ENCODE data around the gene DOCK2.

Gene DOCK2

DNA sequence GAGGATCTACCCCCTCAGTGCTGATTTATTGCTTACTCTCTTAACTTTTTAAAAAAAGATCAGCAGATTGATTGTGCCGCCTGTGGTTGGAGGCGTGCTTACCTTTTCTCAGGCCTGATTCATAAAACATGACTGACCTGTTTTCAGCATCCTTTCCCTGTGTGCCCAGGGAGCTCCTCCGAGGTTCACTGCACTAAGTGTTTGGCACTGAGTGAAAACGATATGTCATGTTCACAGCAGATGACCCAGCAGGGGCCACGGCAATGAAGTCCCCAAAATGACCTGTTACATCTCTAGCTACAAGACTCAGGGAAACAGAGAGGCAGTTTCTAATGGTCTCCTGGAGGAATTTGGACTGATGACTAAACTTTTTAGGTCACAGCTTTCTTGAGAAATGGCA is 273.3 kb downstream of the DOCK2 start:
- DNase-seq = no peak

DNA sequence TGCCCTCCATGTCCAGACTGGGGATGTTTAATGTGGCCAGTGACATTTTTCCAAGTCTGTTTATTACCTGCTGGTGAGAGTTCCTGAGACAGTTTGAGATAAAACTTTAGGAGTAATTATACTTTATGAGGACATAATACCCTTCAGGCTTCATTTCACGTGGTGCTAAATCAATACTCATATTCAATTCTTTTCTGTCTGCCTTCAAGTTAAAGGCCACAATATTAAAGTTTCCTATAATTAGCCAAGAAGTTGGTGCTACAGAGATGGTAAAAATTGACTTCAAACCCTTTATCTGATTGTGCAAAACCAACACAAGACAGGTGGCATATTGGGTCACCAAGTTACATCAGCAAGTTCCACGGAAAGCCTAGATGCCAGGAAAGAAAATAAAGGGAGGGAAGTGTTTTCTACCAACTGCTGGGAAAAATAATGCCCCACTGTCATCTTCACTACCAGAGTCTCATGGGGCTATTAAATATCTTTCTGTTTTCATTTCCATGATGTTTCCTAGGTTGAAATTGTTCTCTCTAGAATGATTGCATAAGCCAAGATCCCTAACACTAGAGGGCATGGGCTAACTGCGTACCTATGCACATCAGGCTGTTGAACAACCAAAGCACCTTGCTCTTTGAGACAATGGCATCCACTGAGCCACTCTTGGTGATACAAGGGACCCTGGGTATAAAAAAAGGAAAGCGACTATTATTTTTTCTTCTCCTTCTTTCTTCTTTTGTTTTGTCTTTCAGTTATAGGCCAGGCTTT is 274.6 kb downstream of the DOCK2 start:
- no peak for DNase-seq

DNA sequence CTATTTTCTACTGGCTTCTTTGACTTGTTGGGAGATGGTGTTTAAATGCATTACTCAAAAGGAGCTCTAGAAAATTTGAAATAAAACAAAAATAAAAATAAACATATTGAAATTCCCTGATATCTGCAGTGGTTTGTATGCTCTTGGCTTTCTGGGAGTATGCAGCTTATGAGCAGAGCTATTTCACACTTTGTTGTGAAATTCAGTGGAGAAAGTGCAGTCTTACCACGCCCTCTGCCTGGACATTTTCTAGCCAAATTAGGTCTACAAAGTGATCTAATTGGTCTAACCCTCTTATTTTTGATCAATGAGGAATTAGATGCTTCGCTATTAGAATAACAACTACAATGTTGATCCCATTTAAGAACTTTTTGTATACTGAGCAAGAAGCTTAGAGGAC is 276.4 kb downstream of the DOCK2 start:
- DNase-seq = no peak

DNA sequence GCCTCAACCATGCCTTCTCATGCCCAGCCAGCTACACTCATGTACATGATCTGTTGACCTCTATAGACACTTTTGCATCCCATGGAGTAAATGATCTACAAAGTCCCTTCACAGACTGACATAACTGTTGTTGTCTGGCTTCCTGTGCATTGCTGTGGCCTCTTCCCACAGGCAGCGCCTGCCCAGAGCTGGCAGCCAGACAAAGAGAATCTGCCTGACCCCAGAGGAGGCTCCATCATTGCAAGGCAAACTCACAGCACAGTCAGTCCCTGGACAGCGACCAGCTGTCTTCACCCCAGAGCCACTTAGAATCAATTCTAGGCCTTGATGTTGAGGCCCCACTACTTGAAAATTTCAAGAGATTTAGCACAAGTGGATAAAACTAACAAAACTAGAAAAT is 277.7 kb downstream of the DOCK2 start:
- no peak for DNase-seq

DNA sequence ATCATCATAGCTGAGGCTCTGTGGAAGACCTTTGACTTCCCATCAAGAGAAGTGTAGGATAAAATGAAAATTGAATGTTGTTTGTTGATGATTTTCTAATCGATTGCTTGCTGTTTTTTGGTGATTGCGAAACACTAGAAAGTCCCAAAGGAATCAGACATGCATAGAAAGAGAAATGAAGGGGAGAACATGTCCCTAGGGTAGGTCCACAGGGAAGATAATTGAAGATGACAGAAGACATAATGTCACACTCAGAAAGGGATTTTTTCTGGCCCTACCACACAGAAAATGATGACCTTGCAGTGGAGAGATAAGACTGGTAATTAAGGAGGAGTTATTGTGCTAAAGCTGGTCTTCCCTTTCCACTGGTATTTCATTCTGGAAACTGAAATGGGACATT is 280.4 kb downstream of the DOCK2 start:
- no peak for DNase-seq

DNA sequence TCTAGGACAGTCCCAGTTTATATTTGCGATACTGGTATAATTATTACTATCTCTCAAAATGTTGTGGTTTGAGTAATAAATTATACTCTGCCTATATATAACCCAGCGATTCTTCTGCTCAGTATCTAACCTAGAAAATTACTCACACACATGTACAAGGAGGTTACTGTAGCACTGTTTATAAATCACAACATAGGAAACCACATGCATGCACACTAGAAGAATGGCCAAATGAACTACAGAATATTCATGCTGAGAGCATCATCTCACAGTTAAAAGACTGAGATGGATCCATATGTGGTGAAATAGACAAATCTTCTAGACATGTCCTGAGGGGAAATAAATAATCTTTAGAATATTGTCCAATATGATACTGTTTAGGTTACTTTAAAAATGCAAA is 281.2 kb downstream of the DOCK2 start:
- no peak for DNase-seq

DNA sequence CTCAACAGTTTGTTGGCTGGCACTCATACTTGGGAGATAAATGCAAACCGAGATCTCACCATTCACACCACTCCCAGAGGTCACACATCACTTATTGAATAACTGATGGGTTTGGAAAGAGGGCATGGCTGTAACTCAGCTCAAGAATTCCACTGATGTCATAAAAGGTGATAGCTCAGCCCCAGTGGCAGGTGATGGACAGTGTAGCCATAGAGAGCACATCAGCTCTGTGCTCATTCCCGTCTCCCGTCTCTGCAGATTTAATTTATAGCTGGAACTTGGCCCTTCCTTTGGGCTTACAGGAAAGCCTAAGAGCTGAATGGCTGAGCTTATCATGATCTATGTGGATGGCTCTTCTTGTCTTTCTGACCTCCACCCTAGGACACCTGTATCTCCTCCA is 283.4 kb downstream of the DOCK2 start:
- DNase-seq = no peak

DNA sequence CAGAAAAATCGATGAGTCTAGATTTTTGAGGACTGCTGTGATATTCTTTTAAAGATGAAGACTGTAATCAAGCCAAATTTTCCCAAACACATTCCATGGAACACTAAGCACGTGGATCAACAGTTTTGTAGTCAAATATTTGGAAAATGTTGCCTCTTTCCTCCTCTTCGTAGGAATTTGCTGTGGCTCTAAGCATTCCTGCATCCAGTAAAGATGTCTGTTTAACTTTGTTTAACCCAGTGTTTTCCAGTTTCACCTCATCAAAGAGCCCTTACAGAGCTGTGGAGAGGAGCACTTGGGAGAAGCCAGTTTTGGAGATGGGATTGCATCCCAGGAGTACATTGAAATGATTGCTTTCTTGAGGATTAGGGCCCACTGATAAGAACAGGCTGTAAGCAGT is 284.3 kb downstream of the DOCK2 start:
- no peak for DNase-seq

DNA sequence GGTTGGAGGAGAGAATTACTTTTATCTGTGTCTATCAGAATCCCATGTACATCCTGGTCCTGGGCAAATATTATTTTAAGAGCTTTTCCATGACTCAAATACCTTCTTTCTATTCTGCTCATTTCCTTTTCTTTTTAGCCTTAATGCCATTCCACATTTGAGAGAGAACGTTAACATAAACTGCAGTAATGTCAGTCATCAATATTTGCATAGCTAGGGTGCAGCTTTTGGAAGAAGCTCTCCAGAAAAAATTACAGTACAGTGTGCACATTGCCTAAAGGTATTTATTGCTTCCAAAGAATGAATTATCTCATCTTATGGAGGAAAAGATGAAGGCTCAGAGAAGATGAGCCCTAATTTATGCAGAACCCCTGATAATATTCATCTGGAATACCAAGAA is 284.9 kb downstream of the DOCK2 start:
- no peak for DNase-seq

DNA sequence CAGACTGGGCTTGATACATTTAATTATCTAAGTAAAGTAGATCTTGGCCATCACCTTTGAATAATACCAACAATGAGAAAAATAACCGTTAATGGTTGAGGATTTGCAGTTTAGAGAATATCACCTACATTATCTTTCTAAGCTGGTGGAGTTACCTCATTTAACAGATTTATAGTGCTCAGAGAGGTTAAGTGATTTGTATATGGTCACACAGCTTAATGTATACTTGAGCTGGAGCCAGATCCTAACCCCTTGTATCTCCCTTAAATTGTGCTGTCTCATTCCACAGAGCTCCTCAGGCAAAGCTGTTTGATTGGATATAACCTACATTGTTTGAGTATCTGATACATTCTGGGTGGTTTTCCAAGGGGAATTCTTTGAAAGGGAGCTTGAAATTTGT is 285.4 kb downstream of the DOCK2 start:
- no peak for DNase-seq

DNA sequence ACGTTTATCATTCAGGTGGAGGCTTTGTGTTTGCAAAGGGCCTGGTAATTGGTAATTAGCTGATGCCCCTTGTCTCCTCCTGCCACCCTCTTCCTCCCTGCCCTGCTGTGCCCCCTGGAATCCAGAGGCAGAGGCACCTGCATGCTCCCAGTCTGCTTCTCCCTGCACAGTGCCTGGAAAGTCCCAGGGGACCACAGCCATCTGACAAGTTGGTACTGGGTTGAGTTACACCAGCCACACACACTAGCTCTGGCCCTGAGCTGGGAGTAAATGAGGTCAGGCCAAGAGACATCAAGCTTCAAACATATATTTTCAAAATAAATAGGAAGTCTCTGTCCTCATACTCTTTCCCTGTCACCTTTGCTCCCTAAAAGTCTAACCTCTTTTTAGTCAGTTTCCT is 286.9 kb downstream of the DOCK2 start:
- no peak for DNase-seq

DNA sequence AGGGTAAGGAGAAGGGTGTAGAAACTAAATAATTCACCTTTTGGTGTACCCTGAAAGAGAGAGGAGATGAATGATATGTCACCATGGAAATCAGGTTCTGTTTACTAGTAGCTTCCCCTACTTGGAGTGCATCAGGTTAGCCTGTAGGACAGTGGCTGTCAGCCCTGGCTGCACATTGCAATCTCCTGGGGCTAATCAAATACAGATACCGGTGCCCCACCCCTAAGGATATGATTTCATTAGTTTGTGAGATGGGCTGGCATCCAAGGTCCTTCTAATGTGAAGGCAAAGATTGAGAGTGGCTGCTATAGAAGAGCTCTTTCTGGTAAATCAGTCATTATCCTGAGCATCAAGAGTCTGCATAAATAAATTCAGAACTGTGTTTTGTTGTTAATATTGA is 296.1 kb downstream of the DOCK2 start:
- DNase-seq = no peak

DNA sequence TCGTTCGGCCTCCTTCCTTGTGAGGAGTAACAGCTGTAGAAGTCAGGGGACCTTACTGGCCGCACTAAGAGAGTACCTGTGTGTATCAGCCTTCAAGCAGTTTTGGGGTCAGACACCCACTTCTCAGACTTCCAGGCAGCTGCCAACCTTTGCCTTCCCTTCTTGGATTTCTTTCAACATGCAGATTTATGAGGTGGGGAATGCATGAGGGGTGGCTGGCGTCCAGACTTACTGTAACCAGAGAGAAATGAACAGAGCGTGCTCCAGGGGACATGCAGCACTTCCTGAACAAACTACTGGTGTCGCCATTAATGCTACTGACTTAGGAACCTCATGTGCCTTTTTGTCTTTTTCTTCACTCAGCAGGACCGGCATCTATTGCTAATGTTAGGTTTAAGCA is 296.5 kb downstream of the DOCK2 start:
- DNase-seq = no peak

DNA sequence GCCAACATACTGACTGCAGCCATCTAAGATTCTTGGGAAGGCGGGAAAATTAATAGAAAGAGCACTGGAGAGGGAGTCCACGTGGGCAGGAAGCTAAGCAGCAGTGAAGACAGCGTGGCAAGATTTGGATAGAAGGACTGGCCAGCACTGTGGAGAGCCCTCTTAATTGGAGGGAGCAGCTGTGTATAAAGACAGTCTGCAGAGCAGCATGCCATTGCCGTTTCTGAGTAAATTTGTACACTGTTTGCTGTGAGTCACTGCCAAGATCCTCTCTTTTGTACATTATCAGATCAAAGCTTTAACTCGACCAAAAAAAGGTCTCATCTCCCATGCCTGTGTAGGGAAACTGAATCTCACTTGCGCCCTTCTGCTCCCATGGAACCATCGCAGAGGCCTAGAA is 297.9 kb downstream of the DOCK2 start:
- DNase-seq = no peak

DNA sequence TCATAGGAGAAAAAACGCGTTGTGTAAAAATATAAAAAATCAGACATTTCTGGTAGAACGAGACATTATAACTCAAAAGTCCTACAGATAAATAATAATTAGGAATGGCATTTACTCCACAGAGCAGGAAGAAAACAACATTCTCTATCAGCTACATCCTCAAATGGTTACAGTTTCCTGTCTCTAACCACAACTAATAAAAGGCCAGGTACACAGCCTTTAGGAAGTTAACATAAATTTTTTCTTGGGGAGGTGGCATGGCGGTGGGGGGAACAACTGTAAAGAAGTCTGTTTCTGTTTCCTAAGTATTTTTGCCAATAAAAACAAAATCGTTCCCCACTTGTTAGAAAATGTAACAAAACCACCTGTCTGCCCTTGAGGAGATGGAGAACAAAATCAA is 298.7 kb downstream of the DOCK2 start:
- DNase-seq = no peak

DNA sequence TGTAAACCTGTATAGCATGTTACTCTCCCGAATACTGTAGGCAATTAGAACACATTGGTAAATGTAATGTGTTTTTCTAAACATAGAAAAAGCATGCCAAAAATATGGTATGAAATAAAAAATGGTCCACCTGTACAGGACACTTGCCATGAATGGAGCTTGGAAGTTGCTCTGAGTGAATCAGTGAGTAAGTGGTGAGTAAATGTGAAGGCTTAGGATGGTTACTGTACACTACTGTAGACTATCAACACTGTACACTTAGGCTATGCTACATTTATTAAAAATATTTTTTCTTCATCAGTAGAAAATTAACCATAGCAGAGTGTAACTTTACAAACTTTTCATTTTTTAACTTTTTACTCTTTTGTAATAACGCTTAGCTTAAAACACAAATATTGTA is 301.4 kb downstream of the DOCK2 start:
- no peak for DNase-seq

DNA sequence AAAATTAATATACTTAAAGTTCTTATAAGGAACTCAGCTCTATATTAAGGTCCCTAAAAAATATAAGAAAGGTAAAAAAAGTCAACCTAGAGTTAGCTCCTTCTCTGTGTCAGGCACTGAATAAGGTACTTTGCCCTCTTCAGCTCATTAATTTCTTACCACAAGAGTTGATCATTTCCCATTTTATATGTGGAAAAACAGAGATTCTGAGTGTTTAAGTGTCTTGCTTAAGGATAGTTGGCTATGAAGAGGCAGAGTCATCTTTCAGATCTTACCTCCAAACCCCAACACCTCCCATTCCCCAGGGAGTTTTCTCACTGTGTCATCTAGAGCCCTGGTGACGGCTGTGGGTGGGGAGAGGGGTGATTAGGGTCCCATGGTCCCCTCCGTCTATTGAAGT is 302.7 kb downstream of the DOCK2 start:
- no peak for DNase-seq

DNA sequence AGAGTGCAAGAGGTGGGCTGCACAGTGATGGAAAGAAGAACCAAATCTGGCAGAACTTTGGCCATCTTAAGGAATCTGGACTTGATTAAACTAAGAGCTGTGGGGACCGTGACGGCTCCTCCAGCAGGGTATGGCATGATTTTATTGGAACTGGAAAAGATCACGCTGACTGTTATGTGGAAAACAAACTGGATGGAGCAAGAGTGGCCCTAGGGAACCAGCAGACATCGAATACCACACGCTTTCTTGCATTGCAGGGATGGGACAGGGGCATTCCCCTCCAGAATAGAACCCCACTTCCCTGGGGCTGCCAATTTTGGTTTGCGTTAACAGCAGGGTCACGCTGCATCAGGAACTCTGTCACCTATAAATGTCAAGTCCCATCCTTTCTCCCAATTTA is 304.5 kb downstream of the DOCK2 start:
- DNase-seq = no peak

DNA sequence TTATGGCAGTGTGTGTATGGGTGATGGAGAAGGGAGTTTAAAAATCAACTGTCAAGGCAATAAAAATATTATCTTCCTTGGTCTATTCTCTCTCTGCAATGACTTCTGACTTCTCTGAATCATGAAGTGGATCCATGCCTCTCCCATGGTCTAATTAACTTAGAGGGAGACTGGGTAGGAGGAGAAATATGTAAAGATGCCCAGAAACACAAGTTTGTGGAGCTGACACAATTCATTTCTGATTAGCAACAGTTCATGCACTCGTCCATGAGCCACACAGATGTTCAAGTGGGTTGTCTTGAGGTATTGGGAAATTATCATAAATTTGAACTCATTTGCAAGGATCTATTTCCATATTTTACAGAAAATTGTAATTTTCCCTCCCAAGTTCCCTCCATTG is 305.1 kb downstream of the DOCK2 start:
- DNase-seq = no peak

DNA sequence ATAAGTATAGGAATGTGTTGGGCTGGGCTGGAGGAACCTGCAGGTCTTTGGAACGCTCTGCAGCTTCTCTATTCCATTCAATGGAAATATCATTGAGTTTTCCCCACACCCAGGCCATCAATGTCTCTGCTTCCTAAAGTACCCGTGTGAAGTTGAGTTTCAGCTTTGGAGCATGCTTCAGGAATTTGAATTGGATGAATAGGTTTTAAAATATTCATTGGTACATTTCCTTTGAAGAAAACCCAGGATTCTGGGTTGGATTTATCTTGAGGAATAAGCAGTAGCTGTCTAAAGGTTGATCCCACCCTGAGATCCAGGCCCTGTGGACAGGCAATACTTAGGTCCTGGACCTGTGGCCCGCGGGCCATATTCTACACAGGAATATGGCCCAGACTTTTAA is 306.0 kb downstream of the DOCK2 start:
- no peak for DNase-seq

DNA sequence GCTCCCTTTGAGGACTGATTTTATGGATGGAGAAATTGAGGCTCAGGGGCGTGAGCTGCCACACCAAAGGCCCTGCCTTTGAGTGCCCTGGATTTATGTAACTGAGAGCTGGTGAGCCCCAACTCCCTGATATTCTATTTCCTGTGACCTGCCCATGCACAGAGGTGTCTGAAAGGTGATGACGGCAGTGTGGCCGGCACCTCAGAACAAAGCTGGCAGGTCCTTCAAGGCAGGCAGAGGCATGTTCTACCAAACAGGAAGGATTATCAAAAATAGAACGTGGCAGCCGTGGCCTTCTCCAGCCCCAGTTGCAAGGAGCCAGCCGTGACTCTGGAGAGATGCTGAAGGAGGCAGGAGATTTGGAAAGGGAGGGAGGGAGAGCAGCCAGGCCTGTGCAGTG is 307.0 kb downstream of the DOCK2 start:
- DNase-seq = no peak

DNA sequence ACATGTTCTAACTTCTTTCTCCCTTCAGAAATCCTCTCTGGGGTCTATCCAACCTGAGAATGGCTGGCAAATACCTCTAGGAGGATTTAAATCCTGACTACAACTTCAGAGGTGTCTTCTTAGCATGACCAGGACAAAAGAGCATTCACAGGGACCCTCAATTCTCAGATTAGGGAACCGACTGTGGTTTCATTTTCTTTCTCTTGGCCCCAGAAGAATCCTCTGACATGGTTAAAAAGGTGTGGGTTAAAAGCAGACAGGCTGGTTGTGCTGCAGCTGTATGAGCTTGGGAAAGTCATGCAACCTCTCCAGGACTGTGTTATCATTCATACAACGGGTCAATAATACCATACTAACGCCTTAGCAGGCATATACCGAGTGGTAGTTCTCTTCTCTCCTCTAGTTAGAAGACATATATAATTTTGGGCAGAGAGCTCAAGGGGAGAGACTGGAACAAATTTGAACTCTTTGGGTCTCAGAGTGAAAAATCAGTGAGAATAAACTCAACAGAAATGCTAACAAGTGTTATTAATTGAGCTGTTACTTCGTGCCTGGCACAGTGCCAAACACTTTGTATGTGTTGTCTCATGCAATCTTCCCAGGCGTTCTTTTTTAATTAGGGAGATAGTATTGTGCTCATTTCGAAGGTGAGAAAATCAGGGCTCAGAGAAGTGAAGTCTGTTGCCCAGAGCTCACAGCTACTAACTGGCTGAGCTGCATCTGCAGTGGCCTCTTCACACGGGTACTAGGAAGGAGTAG is 308.0 kb downstream of the DOCK2 start:
- no peak for DNase-seq

DNA sequence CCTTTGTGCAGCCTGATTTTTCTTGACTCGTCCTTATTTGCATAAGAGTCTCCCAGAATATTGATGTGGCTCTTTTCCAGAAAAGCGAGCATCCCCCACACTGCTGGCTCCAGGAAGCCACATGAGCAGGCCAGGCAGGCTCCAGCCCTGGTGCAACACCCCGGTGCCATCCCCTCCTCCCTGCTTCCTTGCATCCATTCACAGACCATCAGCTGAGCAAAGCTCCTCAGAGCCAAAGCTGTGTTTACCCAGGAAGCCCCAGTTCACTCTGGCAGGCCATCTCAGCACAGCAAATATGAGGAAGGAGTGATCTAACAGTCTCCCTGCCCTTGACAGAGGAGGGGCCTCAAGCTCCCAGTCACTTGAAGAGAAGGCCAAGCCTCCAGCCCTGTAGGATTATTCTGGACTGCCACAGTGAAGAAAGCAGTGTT is 308.8 kb downstream of the DOCK2 start:
- DNase-seq = no peak

DNA sequence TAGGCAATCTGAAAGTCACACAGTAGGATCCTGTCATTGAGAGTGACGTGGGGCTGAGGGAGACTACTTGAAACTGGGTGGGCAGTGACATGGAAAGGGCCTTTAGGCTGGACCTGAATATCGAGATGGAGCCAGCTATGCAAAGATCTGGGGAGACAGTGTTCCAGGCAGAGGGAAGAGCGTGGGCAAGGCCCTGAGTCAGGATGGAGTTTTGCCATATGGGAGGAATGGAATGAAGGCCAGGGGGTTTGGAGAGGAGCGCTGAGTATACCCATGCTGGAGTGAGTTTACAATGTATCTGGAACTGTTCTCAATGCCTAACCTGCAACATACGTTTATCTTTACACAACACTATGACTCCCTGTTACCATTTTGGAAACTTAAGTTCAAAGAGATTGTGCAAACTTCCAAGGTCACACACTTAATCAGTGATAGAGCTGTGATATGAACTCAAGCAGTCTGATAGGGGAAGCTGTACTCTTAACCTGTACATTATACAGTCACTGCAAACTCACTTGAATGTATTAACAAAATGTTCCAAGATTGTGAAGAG is 309.7 kb downstream of the DOCK2 start:
- no peak for DNase-seq

DNA sequence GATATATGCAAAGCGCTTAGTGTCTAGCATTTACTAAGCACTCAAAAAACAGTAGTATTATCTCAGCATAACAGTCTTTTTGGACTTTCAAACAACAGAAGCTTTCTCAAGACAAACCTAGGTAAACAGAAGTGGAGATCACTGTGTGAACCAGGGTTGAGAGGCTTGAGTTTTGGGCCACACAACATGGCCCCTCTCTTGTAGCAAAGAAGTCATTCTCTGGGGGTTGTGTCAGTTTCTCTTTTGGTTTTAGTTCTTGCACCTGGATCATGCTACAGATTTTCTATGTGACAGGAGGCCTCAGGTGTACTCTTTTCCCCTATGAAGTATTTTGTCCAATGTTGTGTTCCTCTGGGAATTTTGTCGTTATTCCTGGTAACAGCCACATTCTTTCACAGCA is 313.3 kb downstream of the DOCK2 start:
- no peak for DNase-seq

All from stimulated activated CD4-positive, alpha-beta T cell treated with anti-CD3 and anti-CD28 coated beads, Interleukin-2, amount 100 ng/mL, for 48 hours (primary cell).